ENCODE results near the gene THRB.
"Not testable (repeated sequence)": the region's sequence is repeated elsewhere in the genome, so short reads cannot be mapped to it uniquely, and the experiment has no call there.

THRB gene

DNA sequence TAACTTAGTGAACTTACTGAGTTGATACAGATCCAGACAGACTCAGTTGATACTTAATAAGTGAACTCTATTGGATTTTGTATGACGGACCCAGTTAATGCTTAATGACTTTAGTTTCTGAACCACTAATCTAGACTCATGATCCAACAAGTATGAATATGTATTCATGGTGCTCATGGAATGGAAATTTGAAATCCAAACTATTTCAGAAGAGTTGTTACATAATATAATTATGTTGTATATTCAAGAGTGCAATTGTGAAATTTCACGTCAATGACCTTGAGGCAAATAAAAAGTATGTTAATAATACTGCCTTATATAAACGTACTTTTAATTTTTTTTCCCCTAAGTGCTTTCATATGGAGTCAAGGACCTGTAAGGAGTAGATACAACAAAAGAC lies 78.8 kb downstream of the THRB start:
- Histone ChIP-seq H3K9ac (ENCODE audit: low read length) (no peak overlapping the region), H3K27ac (ENCODE audit: low read depth, low read length) (no peak overlapping the region), H3K4me3 (ENCODE audit: low read depth in 1 of 2, low read length in 2 of 2) (no peak overlapping the region), H3K9me3 (ENCODE audit: low read length) (no peaks in the 10 kb centered on the region), H3K36me3 (ENCODE audit: insufficient read depth, low read length) (no peaks in the 10 kb centered on the region), H3K4me1 (ENCODE audit: insufficient read depth, low read length) (peaks cover 14% of the 10 kb centered on the region), H3K27me3 (ENCODE audit: control insufficient read depth in 1 of 2, insufficient read depth in 2 of 2, low read length in 2 of 2) (no peaks in the 10 kb centered on the region)

DNA sequence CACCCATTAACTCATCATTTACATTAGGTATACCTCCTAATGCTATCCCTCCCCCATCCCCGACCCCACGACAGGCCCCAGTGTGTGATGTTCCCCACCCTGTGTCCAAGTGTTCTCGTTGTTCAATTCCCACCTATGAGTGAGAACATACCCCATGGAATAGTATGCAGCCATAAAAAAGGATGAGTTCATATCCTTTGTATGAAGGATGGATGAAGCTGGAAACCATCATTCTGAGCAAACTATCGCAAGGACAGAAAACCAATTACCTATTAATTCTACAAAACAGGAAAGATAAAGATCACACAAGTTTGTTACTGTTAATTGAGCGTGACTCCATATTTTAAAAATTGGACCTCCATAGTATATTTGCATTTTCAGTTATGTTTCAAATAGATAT lies 81.0 kb downstream of the THRB start:
- not testable (repeated sequence) for H3K4me3 ChIP-seq (ENCODE audit: low read depth in 1 of 2, low read length in 2 of 2); H3K9ac ChIP-seq (ENCODE audit: low read length); H3K27me3 ChIP-seq (ENCODE audit: control insufficient read depth in 1 of 2, insufficient read depth in 2 of 2, low read length in 2 of 2); H3K9me3 ChIP-seq (ENCODE audit: low read length); H3K36me3 ChIP-seq (ENCODE audit: insufficient read depth, low read length); H3K27ac ChIP-seq (ENCODE audit: low read depth, low read length)
- H3K4me1 ChIP-seq (ENCODE audit: insufficient read depth, low read length) = peaks cover 18% of the 10 kb centered on the region

DNA sequence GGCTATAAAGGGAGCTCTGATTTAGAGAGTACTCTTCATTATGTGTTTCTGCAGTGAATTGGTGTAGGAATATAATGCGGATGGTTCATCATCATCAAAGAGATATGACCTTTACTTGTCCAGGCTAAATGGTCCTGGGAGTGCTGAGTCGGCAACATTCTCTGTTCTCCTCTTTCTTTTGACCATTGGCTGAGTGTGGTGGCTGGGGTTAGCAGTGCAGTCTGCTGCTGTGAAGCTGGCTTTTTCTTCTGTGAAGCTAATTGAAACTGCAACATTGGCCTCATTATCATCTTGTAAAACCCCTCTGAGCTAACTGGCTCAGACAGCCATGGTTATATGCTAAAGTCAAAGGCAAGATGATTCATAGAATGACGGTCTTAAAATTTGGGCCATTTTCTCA lies 83.8 kb downstream of the THRB start:
- H3K27ac ChIP-seq (ENCODE audit: low read depth, low read length) = no peak overlapping the region
- no peak overlapping the region for H3K9ac ChIP-seq (ENCODE audit: low read length)
- peaks cover 18% of the 10 kb centered on the region for H3K4me1 ChIP-seq (ENCODE audit: insufficient read depth, low read length)
- H3K9me3 ChIP-seq (ENCODE audit: low read length) = no peaks in the 10 kb centered on the region
- no peaks in the 10 kb centered on the region for H3K36me3 ChIP-seq (ENCODE audit: insufficient read depth, low read length)
- H3K27me3 ChIP-seq (ENCODE audit: control insufficient read depth in 1 of 2, insufficient read depth in 2 of 2, low read length in 2 of 2) = no peaks in the 10 kb centered on the region
- H3K4me3 ChIP-seq (ENCODE audit: low read depth in 1 of 2, low read length in 2 of 2) = no peak overlapping the region

DNA sequence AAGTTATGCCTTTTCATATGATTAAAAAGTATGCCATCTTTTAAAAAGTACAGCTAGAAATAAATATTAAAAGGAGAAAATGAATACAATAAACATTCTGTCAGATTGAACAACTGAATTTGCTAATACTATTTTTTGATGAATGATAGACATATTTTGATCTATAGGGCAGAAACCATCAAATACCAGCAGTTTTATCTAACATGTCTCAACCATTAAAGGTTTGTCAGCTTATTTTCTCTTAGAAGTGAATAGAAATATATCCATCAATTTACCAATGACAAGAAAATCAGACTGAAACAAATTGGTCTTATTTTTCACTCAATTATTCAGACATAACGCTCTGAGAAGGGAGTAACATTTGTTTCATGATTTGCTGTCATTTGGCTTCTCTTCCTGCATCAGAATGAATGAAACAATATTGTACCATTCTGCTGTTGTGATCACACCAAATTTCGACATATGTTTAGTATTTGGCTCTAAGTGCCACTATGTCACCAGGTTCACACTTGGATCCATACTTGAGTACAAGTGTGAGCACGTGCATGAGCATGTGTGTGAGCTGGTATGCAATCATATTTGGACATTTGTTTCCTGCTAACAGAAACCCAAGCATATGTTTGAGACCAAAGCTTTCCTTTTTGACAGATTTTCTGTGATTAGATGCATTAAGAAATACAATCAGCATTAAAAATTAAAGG lies 86.5 kb downstream of the THRB start:
- no peaks in the 10 kb centered on the region for H3K9me3 ChIP-seq (ENCODE audit: low read length)
- H3K36me3 ChIP-seq (ENCODE audit: insufficient read depth, low read length) = no peaks in the 10 kb centered on the region
- H3K9ac ChIP-seq (ENCODE audit: low read length) = no peak overlapping the region
- H3K27ac ChIP-seq (ENCODE audit: low read depth, low read length) = no peak overlapping the region
- no peaks in the 10 kb centered on the region for H3K27me3 ChIP-seq (ENCODE audit: control insufficient read depth in 1 of 2, insufficient read depth in 2 of 2, low read length in 2 of 2)
- peaks cover 14% of the 10 kb centered on the region for H3K4me1 ChIP-seq (ENCODE audit: insufficient read depth, low read length)
- no peak overlapping the region for H3K4me3 ChIP-seq (ENCODE audit: low read depth in 1 of 2, low read length in 2 of 2)

DNA sequence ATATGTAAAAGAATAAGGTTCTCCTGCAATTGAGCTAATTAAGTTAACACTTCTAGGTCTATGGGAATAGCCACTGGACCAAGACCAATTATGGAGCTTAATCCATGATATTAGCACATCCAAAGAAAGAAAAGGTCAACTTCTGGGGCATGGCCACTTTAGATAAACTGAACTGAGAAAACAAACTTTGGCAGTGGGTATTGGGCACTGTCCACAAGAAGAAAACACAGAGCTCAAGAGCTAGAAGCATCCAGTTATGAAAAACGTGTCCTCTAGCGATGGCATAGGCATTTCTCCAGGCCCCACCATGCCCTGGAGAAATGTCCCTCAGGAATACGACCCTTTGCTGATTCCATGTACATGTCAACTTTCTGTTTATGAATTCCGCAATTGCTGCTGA lies 87.8 kb downstream of the THRB start:
- Histone ChIP-seq H3K9ac (ENCODE audit: low read length) (no peak overlapping the region), H3K27ac (ENCODE audit: low read depth, low read length) (no peak overlapping the region)

DNA sequence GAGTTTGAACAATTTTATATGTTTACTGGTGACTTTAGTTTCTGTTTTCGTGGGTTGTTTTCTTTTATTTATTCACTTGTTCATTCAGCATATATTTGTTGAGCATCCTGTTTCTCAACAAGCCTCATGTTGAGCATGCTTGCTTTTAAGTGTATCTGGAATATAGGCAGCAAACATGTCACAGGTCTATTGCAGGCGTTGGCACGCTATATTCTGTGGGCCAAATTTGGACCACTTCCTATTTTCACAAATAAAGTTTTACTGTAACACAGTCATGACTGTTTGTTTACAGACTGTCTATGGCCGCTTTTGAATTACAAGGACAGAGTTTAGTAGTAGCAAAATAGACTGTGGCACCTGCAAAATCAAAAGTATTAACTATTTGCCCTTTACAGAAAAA lies 89.6 kb downstream of the THRB start:
- H3K9me3 ChIP-seq (ENCODE audit: low read length) = no peaks in the 10 kb centered on the region
- H3K27me3 ChIP-seq (ENCODE audit: control insufficient read depth in 1 of 2, insufficient read depth in 2 of 2, low read length in 2 of 2) = no peaks in the 10 kb centered on the region
- no peaks in the 10 kb centered on the region for H3K36me3 ChIP-seq (ENCODE audit: insufficient read depth, low read length)
- H3K4me3 ChIP-seq (ENCODE audit: low read depth in 1 of 2, low read length in 2 of 2) = no peak overlapping the region
- no peak overlapping the region for H3K27ac ChIP-seq (ENCODE audit: low read depth, low read length)
- no peak overlapping the region for H3K9ac ChIP-seq (ENCODE audit: low read length)
- peaks cover 35% of the 10 kb centered on the region for H3K4me1 ChIP-seq (ENCODE audit: insufficient read depth, low read length)

More for the DNA sequence above, 87.8 kb downstream of the THRB start:
- Histone ChIP-seq H3K4me1 (ENCODE audit: insufficient read depth, low read length) (peaks cover 17% of the 10 kb centered on the region), H3K27me3 (ENCODE audit: control insufficient read depth in 1 of 2, insufficient read depth in 2 of 2, low read length in 2 of 2) (no peaks in the 10 kb centered on the region), H3K36me3 (ENCODE audit: insufficient read depth, low read length) (no peaks in the 10 kb centered on the region), H3K9me3 (ENCODE audit: low read length) (no peaks in the 10 kb centered on the region), H3K4me3 (ENCODE audit: low read depth in 1 of 2, low read length in 2 of 2) (no peak overlapping the region)

DNA sequence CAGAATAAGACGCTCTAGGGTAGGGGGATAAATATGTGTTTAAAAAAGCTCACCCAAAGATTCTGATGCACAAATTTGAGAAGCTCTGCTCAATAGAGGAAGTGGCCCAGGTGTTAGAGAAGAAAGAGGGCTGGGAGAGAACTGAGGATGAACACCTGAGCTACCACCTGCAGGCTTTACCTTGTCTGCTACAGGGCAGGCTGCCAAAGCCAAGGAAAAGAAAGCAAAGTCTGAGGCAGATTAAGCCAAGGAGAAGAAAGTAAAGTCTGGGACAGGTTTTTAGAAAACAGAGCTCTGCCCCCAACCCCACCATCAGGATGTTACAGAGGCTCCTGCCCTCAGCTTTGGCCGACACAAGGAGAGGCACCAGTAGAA lies 92.9 kb downstream of the THRB start:
- Histone ChIP-seq H3K27ac (ENCODE audit: low read depth, low read length) (no peak overlapping the region), H3K36me3 (ENCODE audit: insufficient read depth, low read length) (no peaks in the 10 kb centered on the region), H3K9ac (ENCODE audit: low read length) (no peak overlapping the region), H3K27me3 (ENCODE audit: control insufficient read depth in 1 of 2, insufficient read depth in 2 of 2, low read length in 2 of 2) (no peaks in the 10 kb centered on the region), H3K4me1 (ENCODE audit: insufficient read depth, low read length) (peaks cover 28% of the 10 kb centered on the region), H3K9me3 (ENCODE audit: low read length) (no peaks in the 10 kb centered on the region), H3K4me3 (ENCODE audit: low read depth in 1 of 2, low read length in 2 of 2) (no peak overlapping the region)

DNA sequence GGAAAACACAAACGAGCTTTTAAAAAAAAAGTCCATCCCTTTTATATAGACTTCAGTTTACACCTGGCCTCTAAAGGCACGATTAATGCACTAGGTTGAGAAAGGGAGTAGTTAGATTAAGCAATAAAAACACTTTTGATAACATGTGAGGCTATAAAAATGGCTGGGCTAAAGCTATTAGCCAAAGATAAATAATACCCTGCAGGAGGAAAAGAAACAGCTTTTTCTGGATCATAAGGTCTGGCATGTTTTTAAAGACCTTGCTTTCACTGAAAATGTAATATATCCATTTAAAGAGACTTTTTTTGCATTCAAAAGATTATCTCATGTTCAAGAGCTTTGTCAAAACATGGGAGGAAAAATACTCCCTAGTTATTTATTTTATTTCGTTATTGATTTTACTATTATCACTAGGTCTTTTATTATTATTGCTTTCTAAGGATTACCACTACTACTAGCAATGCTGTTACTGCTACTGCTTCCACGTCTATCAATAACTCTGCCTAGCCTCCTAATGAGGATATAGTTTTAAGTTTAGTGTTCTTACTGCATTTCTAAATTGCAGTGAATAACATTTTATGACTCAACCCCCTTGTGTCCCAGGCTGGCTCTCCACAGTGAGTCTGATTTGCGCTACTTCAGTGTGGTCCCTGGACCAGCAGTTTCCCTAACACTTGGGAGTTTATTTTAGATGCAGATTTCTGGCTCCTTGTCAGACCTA lies 93.4 kb downstream of the THRB start:
- no peaks in the 10 kb centered on the region for H3K27me3 ChIP-seq (ENCODE audit: control insufficient read depth in 1 of 2, insufficient read depth in 2 of 2, low read length in 2 of 2)
- H3K27ac ChIP-seq (ENCODE audit: low read depth, low read length) = no peak overlapping the region
- H3K36me3 ChIP-seq (ENCODE audit: insufficient read depth, low read length) = no peaks in the 10 kb centered on the region
- peaks cover 28% of the 10 kb centered on the region for H3K4me1 ChIP-seq (ENCODE audit: insufficient read depth, low read length)
- no peaks in the 10 kb centered on the region for H3K9me3 ChIP-seq (ENCODE audit: low read length)
- no peak overlapping the region for H3K9ac ChIP-seq (ENCODE audit: low read length)
- H3K4me3 ChIP-seq (ENCODE audit: low read depth in 1 of 2, low read length in 2 of 2) = no peak overlapping the region

DNA sequence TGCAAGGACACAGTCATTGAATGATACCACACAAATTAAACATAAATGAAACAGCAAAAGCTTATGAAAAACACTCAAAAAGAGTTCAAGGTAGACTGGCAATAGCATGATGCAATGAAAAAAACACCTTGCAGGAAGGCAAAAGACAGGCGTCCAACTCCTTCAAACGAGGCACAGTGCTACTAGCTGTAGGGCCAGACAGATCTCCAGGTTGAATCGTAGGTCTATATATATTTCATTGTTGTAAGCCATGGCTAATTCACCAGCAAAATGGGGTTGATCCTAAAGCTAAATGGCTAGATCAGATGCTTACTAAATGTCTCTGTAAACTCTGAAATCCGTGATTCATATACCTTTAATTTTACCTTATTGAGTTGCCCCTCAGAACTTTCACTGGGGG lies 94.2 kb downstream of the THRB start:
- H3K4me1 ChIP-seq (ENCODE audit: insufficient read depth, low read length) = peaks cover 28% of the 10 kb centered on the region
- H3K27ac ChIP-seq (ENCODE audit: low read depth, low read length) = no peak overlapping the region
- no peak overlapping the region for H3K9ac ChIP-seq (ENCODE audit: low read length)
- no peaks in the 10 kb centered on the region for H3K9me3 ChIP-seq (ENCODE audit: low read length)
- H3K4me3 ChIP-seq (ENCODE audit: low read depth in 1 of 2, low read length in 2 of 2) = no peak overlapping the region
- no peaks in the 10 kb centered on the region for H3K36me3 ChIP-seq (ENCODE audit: insufficient read depth, low read length)
- H3K27me3 ChIP-seq (ENCODE audit: control insufficient read depth in 1 of 2, insufficient read depth in 2 of 2, low read length in 2 of 2) = no peaks in the 10 kb centered on the region

DNA sequence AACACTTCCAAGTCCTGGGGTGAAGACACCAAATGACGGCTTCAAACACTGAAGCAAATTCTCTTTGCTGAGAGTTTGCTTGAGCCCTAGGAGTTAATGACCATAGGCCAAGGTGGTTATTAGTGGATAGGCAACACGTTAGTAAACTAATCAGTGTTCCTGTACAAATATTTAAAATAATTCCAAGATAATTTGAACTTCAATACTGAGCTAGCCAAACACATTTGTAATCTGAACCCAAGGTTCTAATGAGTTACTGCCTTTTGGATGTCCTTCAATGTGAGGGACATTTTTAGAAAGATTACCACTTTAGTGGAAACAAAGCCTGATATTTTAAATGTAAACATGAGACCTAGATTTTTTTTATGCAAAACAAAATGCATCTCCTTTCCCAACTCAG lies 94.6 kb downstream of the THRB start:
- Histone ChIP-seq H3K27me3 (ENCODE audit: control insufficient read depth in 1 of 2, insufficient read depth in 2 of 2, low read length in 2 of 2) (no peaks in the 10 kb centered on the region), H3K9ac (ENCODE audit: low read length) (no peak overlapping the region)

DNA sequence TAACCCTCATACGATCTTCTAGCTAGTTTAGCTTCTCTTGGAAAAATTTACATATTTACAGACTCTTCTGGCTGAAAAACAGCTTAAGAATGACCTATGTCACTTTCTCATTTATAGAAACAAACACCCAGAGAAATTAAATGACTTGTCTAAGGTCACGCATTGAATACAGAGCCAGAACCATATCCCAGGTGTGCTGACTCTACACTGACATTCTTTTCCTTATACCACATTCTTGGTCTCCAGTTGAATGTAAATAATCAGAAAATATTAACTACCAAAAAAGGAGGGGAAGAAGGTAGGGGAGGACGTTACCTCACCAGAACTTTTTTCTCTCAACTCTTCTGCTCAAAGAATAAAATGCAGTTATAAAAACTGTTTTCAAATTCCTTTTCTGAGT lies 95.0 kb downstream of the THRB start:
- no peaks in the 10 kb centered on the region for H3K27me3 ChIP-seq (ENCODE audit: control insufficient read depth in 1 of 2, insufficient read depth in 2 of 2, low read length in 2 of 2)
- no peak overlapping the region for H3K27ac ChIP-seq (ENCODE audit: low read depth, low read length)
- H3K9ac ChIP-seq (ENCODE audit: low read length) = no peak overlapping the region
- no peaks in the 10 kb centered on the region for H3K36me3 ChIP-seq (ENCODE audit: insufficient read depth, low read length)
- peaks cover 28% of the 10 kb centered on the region for H3K4me1 ChIP-seq (ENCODE audit: insufficient read depth, low read length)
- no peaks in the 10 kb centered on the region for H3K9me3 ChIP-seq (ENCODE audit: low read length)
- H3K4me3 ChIP-seq (ENCODE audit: low read depth in 1 of 2, low read length in 2 of 2) = no peak overlapping the region

More for the DNA sequence above, 94.6 kb downstream of the THRB start:
- no peak overlapping the region for H3K27ac ChIP-seq (ENCODE audit: low read depth, low read length)
- H3K9me3 ChIP-seq (ENCODE audit: low read length) = no peaks in the 10 kb centered on the region
- H3K4me3 ChIP-seq (ENCODE audit: low read depth in 1 of 2, low read length in 2 of 2) = no peak overlapping the region
- peaks cover 28% of the 10 kb centered on the region for H3K4me1 ChIP-seq (ENCODE audit: insufficient read depth, low read length)
- H3K36me3 ChIP-seq (ENCODE audit: insufficient read depth, low read length) = no peaks in the 10 kb centered on the region

DNA sequence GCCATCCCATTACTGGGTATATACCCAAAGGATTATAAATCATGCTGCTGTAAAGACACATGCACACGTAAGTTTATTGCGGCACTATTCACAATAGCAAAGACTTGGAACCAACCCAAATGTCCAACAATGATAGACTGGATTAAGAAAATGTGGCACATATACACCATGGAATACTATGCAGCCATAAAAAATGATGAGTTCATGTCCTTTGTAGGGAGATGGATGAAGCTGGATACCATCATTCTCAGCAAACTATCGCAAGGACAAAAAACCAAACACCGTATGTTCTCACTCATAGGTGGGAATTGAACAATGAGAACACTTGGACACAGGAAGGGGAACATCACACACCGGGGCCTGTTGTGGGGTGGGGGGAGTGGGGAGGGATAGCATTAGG lies 95.9 kb downstream of the THRB start:
- not testable (repeated sequence) for H3K4me3 ChIP-seq (ENCODE audit: low read depth in 1 of 2, low read length in 2 of 2); H3K36me3 ChIP-seq (ENCODE audit: insufficient read depth, low read length); H3K9ac ChIP-seq (ENCODE audit: low read length); H3K27me3 ChIP-seq (ENCODE audit: control insufficient read depth in 1 of 2, insufficient read depth in 2 of 2, low read length in 2 of 2); H3K9me3 ChIP-seq (ENCODE audit: low read length); H3K27ac ChIP-seq (ENCODE audit: low read depth, low read length)
- peaks cover 28% of the 10 kb centered on the region for H3K4me1 ChIP-seq (ENCODE audit: insufficient read depth, low read length)

Data from muscle layer of colon (tissue), 2 donors.